ENCODE results near the gene SIPA1L3.

GRCh38 chr19:37966211-37966661 is 59.2 kb downstream of the SIPA1L3 start:
- no peak for TF ChIP-seq RELB (IDR thresholded peaks at IDR 0.05; ENCODE audit: low read depth)
- TF ChIP-seq CREB1 (IDR thresholded peaks at IDR 0.05; ENCODE audit: low read depth) = no peak
- TF ChIP-seq CTCF (IDR thresholded peaks at IDR 0.05 in 2 of 3, conservative IDR thresholded peaks at IDR 0.05 in 1 of 3; ENCODE audit: control insufficient read depth in 2 of 3, extremely low read depth in 1 of 3, insufficient read depth in 1 of 3, low read depth in 3 of 3, low read length in 3 of 3) = no peak
- TF ChIP-seq JUNB (IDR thresholded peaks at IDR 0.05) = no peak
- no peak for TF ChIP-seq HDGF (IDR thresholded peaks at IDR 0.05)
- TF ChIP-seq NKRF (conservative IDR thresholded peaks at IDR 0.05) = no peak
- no peak for TF ChIP-seq BCL3 (IDR thresholded peaks at IDR 0.05; ENCODE audit: borderline replicate concordance, insufficient read depth, low read depth, low read length, poor library complexity, severe bottlenecking)
- no peak for TF ChIP-seq PBX3 (IDR thresholded peaks at IDR 0.05; ENCODE audit: insufficient replicate concordance, low read depth, low read length)

Data from GM12878 (cell line).